ENCODE results near the gene EXD3.
A peak's percentile ranks its signal among the peaks of the same experiment; 100 is the strongest.
"Not testable (repeated sequence)": the region's sequence is repeated elsewhere in the genome, so short reads cannot be mapped to it uniquely, and the experiment has no call there.

Gene EXD3

DNA sequence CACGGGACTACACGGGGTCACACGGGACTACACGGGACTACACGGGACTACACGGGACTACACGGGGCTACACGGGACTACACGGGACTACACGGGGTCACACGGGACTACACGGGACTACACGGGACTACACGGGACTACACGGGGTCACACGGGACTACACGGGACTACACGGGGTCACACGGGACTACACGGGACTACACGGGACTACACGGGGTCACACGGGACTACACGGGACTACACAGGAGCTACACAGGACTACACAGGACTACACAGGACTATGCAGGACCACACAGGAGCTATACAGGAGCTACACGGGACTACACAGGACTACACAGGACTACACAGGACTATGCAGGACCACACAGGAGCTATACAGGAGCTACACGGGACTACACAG, 93.4 kb downstream of the EXD3 start:
- DNase-seq: not testable (repeated sequence)

DNA sequence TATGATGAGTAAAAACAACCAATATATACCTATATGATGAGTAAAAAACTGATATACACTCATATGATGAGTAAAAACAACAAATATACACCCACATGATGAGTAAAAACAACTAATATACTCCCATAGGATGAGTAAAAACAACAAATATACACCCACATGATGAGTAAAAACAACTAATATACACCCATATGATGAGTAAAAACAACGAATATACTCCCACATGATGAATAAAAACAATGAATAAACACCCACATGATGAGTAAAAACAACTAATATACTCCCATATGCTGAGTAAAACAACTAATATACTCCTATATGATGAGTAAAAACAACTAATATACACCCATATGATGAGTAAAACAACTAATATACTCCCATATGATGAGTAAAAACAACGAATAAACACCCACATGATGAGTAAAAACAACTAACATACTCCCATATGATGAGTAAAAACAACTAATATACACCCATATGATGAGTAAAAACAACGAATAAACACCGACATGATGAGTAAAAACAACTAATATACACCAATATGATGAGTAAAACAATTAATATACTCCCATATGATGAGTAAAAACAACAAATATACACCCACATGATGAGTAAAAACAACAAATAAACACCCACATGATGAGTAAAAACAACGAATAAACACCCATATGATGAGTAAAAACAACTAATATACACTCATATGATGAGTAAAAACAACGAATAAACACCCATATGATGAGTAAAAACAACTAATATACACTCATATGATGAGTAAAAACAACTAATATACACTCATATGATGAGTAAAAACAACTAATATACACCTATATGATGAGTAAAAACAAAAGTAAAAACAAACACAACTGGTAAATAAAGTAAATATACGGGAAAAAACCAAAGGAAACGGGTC, 95.1 kb downstream of the EXD3 start:
- DNase-seq: not testable (repeated sequence)

- no peak for DNase-seq
Observed at GRCh38 chr9:137326445-137327065, 96.4 kb downstream of the EXD3 start.

- DNase-seq: no peak
Observed at GRCh38 chr9:137325799-137326198, 97.2 kb downstream of the EXD3 start.

- no peak for DNase-seq
Observed at GRCh38 chr9:137325124-137325523, 97.8 kb downstream of the EXD3 start.

- no peak for DNase-seq
Observed at GRCh38 chr9:137323531-137324331, 99.2 kb downstream of the EXD3 start.

GRCh38 chr9:137321726-137322361, 101.1 kb downstream of the EXD3 start:
- no peak for DNase-seq

DNA sequence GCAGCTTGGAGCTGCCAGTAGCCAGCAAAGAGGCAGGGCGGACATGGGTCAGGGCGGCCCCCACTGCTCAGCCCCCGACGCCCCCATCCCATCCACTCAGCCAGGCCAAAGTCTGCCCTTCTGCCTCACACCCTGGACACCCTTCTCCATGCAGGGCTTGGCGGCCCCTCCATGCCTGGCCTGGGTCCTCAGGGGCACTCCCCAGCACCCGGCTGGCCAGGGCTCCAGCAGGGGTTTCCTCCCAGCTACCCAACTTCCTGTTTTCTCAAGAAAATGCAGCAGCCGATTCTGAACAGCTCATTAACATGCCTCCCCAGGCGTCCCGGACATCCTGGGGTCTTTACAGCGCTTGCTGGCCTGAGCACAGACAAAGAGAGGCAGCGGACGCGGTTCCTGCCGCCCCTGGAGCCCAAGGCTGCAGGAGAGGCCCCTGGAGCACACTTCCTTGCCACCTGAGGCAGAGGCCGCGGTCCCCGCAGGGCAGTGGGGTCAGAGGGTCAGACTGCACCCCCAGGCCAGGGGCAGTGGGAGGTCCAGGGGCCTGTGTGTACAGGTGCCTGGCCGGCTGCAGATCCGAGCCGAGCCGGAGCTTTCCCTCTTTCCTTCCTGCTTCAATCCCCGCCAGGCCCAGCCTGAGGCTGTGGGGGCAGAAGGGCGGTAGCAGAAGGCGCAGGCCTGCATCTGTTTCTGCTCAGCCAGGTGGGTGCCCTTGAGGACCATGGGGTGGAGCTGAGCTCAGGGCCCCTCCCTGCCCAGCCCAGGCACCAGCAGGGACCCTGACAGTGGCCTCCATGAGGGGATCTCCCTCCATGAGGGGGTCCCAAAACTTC, 102.2 kb downstream of the EXD3 start:
- peak in 1 of 2 donors; percentile 20 for DNase-seq

GRCh38 chr9:137319739-137320551, 103.0 kb downstream of the EXD3 start:
- peak in 1 of 2 donors; percentile 15 for DNase-seq

DNA sequence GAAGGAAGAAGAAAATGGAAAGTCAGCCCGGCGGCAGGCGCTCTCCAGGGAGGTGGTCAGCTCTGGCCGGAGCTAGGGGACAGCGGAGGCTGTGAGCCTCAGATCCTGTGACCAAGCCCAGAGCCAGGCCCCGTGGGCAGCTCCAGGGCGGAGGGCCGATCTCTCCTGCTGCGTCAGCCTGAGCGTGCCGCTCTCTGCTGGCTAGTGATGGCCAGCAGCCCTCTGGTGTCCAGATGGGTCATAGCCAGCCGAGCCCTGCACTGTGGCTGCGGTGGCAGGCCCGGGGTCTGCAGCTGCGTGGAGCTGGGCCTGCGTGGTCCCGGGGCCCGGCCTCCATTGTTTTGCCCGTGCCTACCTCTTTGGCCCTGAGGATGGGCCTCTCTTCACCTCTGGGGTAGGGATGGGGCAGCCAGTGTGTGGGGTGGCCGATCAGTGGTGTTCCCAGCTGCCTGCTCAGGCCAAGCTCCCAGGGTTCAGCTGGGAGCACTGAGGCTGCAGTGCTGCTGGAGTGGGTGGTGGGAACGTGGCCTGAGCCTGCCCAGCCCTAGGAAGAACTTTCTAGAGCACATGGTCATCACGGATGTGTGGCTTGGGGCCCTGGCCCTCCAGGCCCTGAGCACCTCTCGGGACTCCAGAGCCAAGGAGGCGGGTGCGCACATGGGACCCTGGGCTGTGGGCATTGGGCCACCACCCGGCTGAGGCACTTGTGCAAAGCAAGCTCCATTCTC, 103.8 kb downstream of the EXD3 start:
- DNase-seq: no peak

DNA sequence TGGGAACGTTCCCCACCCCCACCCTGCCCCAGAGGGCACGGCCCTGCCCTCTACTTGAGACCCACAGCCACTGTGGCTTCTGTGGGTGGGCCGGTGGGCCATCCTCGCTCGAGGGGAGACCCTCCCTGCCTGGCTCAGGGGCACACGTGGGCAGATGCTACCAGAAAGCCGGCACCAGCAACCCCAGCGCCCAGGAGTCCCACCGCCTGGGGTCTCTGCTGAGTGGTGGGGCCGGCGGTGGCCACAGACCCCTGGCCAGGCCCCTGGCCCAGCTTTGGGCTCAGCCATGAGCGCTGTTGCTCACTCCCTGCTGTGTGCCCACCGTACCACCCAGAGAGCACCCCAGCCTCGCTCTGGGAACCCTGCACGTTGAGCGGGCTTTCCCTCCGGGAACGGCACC, 104.4 kb downstream of the EXD3 start:
- DNase-seq: peak in 1 of 2 donors; percentile 14

DNA sequence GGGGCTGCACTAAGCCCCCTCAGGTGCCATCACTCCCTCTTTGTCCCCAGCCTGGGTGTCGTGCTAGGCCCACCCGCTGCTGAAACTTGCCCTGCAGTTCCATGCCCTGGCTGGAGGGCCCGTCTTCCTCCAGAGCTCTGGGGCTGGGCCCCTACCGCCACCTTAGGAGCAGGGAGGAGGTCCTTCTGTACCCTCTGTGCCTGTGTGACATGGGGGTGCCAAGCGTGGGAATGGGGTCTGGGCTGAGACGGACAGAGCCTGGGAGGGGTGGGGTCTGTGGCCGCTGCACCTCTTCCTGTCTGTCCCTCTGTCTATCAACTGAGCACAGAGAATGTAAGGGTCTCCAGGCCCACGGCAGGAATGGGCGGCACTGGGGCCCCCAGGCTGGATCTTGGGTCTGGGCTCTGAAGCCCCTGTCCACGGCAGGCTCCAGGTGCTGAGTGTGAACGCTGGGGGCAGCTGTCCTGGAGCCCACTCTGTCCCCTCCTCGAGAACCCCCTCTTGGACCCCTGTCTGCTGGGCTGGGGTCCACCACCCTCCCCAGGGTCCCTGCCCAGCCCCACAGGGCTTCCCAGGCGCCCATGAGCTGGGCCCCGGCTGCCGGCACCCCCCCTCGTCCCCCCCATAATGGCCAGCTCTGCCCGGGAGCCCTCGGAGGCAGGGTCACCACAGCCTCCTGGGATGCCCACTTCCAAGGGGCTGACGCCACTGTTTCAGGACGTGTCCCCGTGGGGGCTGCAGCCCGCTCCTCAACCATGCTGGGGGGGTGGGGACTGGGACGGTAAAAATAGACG, 105.0 kb downstream of the EXD3 start:
- peak in 1 of 2 donors; percentile 14 for DNase-seq

DNA sequence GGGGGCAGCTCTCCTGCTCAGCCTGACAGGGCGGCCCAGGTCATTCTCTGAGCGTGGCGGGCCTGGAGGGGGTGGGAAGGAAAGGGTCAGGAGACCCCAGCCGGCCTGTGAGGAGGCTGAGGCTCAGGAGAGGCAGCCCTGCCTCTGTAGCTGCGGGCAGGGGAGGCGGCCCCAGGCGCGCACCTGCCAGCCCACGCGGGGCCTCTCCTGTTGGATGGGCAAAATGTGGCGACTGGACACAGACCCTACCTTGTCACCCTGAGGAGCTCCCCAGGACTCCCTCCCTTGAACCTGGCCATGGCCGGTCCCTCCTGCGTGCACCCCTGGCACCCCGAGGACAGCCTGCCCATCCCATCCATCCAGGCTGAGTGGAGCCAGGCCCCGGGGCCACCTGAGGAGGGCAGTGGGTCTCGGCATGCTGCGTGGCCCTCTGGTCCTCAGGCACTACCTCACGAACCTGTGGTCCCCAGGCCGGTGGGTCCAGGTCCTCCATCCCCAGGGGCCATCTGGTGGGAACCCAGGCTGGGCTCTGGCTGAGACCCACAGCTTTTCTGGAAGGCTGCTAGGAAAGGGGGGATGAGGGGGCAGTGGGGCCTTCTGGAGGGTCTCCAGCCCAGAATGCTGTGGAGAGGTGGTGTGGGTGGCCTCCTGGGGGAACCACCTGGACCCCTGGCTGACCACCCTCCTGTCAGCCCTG, 105.8 kb downstream of the EXD3 start:
- peak in 1 of 2 donors; percentile 15 for DNase-seq

DNA sequence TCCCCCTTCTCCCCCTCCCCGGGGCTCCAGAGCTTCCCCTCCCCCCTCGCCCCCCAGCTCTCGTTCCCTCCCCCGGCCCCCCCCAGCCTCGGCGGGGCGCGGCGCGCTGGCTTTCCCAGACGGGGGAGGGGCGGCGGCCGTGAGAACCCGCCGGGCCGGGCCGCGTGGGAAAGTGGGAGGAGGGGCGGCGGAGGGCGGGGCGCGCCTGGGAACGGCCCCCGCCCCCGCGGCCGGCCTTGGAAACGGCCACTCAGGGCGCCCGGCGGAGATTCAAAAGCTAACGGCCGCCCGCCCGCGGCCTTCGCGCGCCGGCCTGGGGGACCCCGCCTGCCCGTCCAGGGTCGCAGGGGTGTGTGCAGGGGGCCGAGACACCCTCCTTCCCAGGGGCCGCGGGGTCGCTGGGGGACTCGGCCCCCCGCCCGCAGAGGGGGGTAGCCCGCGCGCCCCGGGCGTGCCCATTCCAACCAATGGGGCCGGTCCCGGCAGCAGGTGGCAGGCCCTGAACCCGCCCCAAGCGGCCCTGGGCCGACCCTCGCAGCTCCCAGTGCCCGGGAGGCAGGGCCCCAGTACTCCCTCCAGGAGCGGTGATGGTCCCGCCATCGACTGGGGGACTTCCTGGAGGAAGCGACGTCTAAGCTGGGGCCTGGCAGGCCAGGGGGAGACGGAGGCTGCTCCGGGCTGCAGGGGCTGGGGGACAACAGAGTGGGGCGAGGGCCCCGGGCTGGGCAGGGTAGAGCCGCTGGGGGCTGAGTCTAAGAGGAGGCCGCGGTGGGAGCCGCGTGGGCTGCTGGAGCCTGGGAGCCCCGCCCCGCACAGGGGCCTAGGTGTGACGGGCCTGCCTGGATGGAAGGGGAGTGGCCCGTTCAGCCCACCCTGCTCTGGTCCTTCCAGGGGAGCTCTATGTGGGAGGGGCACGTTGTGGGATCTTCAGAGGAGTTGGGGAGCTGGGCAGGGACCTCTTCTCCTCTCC, 106.7 kb downstream of the EXD3 start:
- peak; percentile 18 to 41 for DNase-seq

- no peak for DNase-seq
Observed at GRCh38 chr9:137315581-137316011, 107.4 kb downstream of the EXD3 start.

DNA sequence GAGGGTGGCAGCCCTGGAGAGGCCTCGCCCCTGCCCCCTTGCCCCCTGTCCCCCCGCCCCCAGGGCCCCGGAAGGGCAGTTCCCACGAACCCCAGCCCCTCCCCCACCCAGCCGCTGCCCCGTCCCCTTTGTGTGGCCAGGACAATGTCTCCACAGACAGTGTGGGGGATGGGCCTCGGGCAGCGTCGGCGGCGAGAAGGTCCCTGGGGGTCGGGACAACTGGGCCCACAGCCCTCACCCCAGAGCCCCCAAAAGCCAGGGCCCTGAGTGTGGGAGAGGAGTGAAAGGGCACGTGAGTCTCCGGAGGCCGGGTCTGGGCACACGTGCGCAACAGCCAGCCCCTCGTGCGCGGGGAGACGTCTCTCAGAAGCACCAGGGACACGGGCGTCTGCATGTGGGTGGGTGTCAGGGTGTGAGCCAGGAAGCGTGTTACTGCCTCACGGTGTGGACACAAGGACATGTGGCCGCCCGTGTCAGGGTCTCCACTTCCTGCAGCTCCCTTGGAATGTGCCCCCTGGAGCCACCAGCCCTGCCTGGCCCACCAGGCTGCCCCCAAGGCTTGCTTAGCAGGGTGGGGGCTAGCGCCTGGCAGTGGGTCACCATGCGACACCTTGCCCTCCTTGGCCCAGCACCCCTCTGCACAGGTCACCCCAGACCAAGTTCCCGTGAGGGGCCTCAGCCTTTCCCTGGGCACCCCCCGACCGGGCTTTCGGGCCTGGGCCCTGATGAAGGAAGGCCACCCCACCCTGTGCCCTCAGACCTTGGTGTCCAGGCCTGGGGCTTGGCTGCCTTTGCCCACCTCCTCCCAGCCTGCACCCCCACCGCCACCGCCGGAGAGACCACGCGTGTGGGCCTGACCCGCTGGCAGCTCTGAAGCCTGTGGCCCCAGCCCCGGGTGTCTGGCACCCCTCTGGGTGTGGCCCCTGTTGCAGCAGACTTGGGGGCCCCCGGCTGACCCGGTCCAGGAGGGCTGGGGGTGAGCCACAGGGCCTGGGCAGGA, 108.1 kb downstream of the EXD3 start:
- peak in 1 of 2 donors; percentile 15 for DNase-seq
